NCI-H2171 (cell line): ENCODE data around the gene ABCG8.
"Not testable (repeated sequence)": the region's sequence is repeated elsewhere in the genome, so short reads cannot be mapped to it uniquely, and the experiment has no call there.

Source experiments
- DNase-seq: peaks from one replicate; lab custom pipeline; 2025; lab: John Stamatoyannopoulos, UW

Gene ABCG8

GRCh38 chr2:43874776-43875451 is 36.1 kb downstream of the ABCG8 start:
- DNase-seq: no peak

GRCh38 chr2:43877782-43878464 is 39.2 kb downstream of the ABCG8 start:
- DNase-seq: peak; percentile 23

- DNase-seq: no peak
Observed at GRCh38 chr2:43879261-43879660, 40.5 kb downstream of the ABCG8 start.

- DNase-seq: no peak
Observed at GRCh38 chr2:43880471-43880870, 41.7 kb downstream of the ABCG8 start.

GRCh38 chr2:43880952-43881351 is 42.2 kb downstream of the ABCG8 start:
- DNase-seq: no peak

- DNase-seq: no peak
Observed at GRCh38 chr2:43882312-43882711, 43.5 kb downstream of the ABCG8 start.

- no peak for DNase-seq
Observed at GRCh38 chr2:43884689-43885088, 45.9 kb downstream of the ABCG8 start.

GRCh38 chr2:43885132-43885632 is 46.4 kb downstream of the ABCG8 start:
- DNase-seq: no peak

- peak; percentile 27 for DNase-seq
Observed at GRCh38 chr2:43887176-43887575, 48.4 kb downstream of the ABCG8 start.

- DNase-seq: no peak
Observed at GRCh38 chr2:43889416-43889815, 50.6 kb downstream of the ABCG8 start.

- DNase-seq: no peak
Observed at GRCh38 chr2:43890855-43891254, 52.1 kb downstream of the ABCG8 start.

- DNase-seq: no peak
Observed at GRCh38 chr2:43894743-43895142, 56.0 kb downstream of the ABCG8 start.

GRCh38 chr2:43896906-43897305 is 58.1 kb downstream of the ABCG8 start:
- no peak for DNase-seq

GRCh38 chr2:43897492-43897891 is 58.7 kb downstream of the ABCG8 start:
- DNase-seq: no peak

- peak; percentile 23 for DNase-seq
Observed at GRCh38 chr2:43898134-43898837, 59.5 kb downstream of the ABCG8 start.

- no peak for DNase-seq
Observed at GRCh38 chr2:43898838-43899346, 60.1 kb downstream of the ABCG8 start.

GRCh38 chr2:43899589-43899988 is 60.8 kb downstream of the ABCG8 start:
- no peak for DNase-seq

GRCh38 chr2:43905371-43905803 is 66.6 kb downstream of the ABCG8 start:
- no peak for DNase-seq

- DNase-seq: no peak
Observed at GRCh38 chr2:43905871-43906270, 67.1 kb downstream of the ABCG8 start.

- DNase-seq: no peak
Observed at GRCh38 chr2:43906448-43907109, 67.8 kb downstream of the ABCG8 start.

- DNase-seq: not testable (repeated sequence)
Observed at GRCh38 chr2:43911136-43911790, 72.5 kb downstream of the ABCG8 start.

- DNase-seq: no peak
Observed at GRCh38 chr2:43924463-43924862, 85.7 kb downstream of the ABCG8 start.
